ENCODE measurements around the gene SLC43A2. TPM values are rescaled to one million over a fixed set of nuclear protein-coding genes. Genes with fewer than 3 reads are reported as not detected.

Gene SLC43A2
- total RNA-seq, result 1 to 10 TPM in 1 of 2 donors, under 1 TPM in 1; 1.00 to 3.8 TPM

DNA sequence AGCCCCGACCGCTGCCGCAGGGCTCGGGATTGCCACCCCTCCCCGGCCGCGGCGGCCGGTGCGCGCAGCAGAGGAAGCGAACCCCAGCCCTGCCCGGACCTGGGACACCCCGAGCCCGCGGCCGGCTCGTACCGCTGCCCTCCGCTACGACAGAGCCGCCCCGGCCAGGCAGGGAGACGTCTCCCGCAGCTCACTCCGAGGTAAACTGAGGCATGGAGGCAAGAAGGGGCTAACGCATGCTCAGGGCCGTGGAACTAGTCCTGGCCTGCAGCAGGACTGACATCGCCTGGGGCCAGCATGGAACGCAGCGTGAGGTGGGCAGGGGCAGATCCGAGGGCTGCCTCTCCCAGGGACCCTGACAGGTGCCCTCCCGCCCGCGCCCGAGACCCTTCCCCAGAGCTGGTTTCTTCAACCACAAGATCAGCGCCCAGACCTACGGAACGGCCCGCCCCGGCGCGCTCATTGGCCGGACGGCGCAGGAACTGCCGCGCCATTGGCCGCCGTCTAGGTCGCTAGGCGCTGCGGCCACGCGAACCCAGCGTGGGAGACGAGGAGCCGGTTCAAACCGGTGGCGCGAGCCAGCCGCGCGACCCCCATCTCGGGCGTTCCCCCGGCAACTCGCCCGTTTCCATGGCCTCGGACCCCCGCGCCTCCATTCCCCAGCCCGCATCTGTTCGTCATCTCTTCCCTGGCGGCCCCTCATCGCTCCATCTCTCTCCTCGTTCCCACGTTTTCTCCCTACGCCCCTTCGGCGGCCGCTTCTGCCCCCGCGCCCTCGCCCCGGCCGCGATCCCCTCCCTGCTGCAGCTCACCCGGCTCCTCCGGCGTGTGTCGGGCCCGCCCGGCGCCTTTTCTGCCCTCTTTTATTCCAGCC is at the start of gene SLC43A2:
SLC43A2 (minus strand) TSS at position 853 of the 874 bp plus-strand sequence. CDS start 960 bp downstream, outside the sequence.

GRCh38 chr17:1649844-1650501 is 21.3 kb upstream of the SLC43A2 start, which contains the start of gene RILP:
Gene RILP (minus strand): TSS chr17:1649866. CDS start chr17:1649804, 62 bp downstream.

GRCh38 chr17:1645207-1646171 is 16.9 kb upstream of the SLC43A2 start, which contains the start of gene SCARF1:
Gene SCARF1 (minus strand): TSS chr17:1645732. CDS start chr17:1645697, 35 bp downstream.

Small RNA genes within 50 kb of the gene (small RNA-seq; reads per million reads assigned to genes)
- gene RN7SL105P, result 0 to 0.23 reads per million in 2 donors

Other genes with a start within 250 kb of the SLC43A2 start
- 100 to 1,000 TPM; 440 to 543 TPM for gene YWHAE, start 228.6 kb downstream of the SLC43A2 start, total RNA-seq
- 100 to 1,000 TPM in 1 of 2 donors, 10 to 100 TPM in 1; 68.8 to 106 TPM for gene CRK, start 172.6 kb downstream of the SLC43A2 start, total RNA-seq
- gene MYO1C, start 136.1 kb downstream of the SLC43A2 start, total RNA-seq, result 100 to 1,000 TPM; 103 to 112 TPM
- 10 to 100 TPM; 34.6 to 46.8 TPM for gene INPP5K, start 112.2 kb downstream of the SLC43A2 start, total RNA-seq
- gene PITPNA, start 66.0 kb downstream of the SLC43A2 start, total RNA-seq, result 10 to 100 TPM; 24.1 to 26.3 TPM
- gene SCARF1, start 16.9 kb upstream of the SLC43A2 start, total RNA-seq, result under 1 TPM; under 0.01 TPM
- gene RILP, start 21.0 kb upstream of the SLC43A2 start, total RNA-seq, result 1 to 10 TPM; 5.0 to 8.9 TPM
- 100 to 1,000 TPM; 104 to 129 TPM for gene PRPF8, start 56.0 kb upstream of the SLC43A2 start, total RNA-seq
- 1 to 10 TPM in 1 of 2 donors, under 1 TPM in 1; 1.00 to 1.4 TPM for gene TLCD2, start 81.5 kb upstream of the SLC43A2 start, total RNA-seq
- 100 to 1,000 TPM in 1 of 2 donors, 10 to 100 TPM in 1; 78.1 to 106 TPM for gene WDR81, start 95.9 kb upstream of the SLC43A2 start, total RNA-seq
- gene SERPINF2, start 114.0 kb upstream of the SLC43A2 start, total RNA-seq, result under 1 TPM; under 0.01 TPM
- gene SERPINF1, start 133.2 kb upstream of the SLC43A2 start, total RNA-seq, result 100 to 1,000 TPM in 1 of 2 donors, 1 to 10 TPM in 1; 3.1 to 169 TPM
- gene SMYD4, start 201.1 kb upstream of the SLC43A2 start, total RNA-seq, result 10 to 100 TPM; 11.7 to 17.6 TPM
- 10 to 100 TPM; 13.1 to 29.0 TPM for gene RPA1, start 201.2 kb upstream of the SLC43A2 start, total RNA-seq

All from melanocyte of skin (primary cell).